ENCODE results near the gene CITED1.

CITED1 gene

GRCh38 chrX:72308566-72309296 is 3.0 kb upstream of the CITED1 start:
- no peak for DNase-seq (ENCODE audit: low spot score)

- DNase-seq (ENCODE audit: low spot score), result no peak
These were observed 2.5 kb upstream of the CITED1 start for GRCh38 chrX:72308209-72308565.

- DNase-seq (ENCODE audit: low spot score), result no peak
These were observed 1.9 kb upstream of the CITED1 start for GRCh38 chrX:72307646-72308051.

- peak; percentile 31 for DNase-seq (ENCODE audit: low spot score)
These were observed 1.3 kb upstream of the CITED1 start for GRCh38 chrX:72306851-72307645.

- DNase-seq (ENCODE audit: low spot score), result no peak
These were observed 529 bp upstream of the CITED1 start for GRCh38 chrX:72306085-72306801.

GRCh38 chrX:72304877-72305276 is 837 bp downstream of the CITED1 start:
- no peak for DNase-seq (ENCODE audit: low spot score)

GRCh38 chrX:72301781-72302180 is 3.9 kb downstream of the CITED1 start:
- no peak for DNase-seq (ENCODE audit: low spot score)

GRCh38 chrX:72299891-72300630 is 5.7 kb downstream of the CITED1 start:
- no peak for DNase-seq (ENCODE audit: low spot score)

- no peak for DNase-seq (ENCODE audit: low spot score)
These were observed 7.6 kb downstream of the CITED1 start for GRCh38 chrX:72297953-72298730.

GRCh38 chrX:72296991-72297390 is 8.7 kb downstream of the CITED1 start:
- DNase-seq (ENCODE audit: low spot score), result no peak

- DNase-seq (ENCODE audit: low spot score), result no peak
These were observed 10.0 kb downstream of the CITED1 start for GRCh38 chrX:72295745-72296144.

- DNase-seq (ENCODE audit: low spot score), result no peak
These were observed 11.2 kb downstream of the CITED1 start for GRCh38 chrX:72294497-72294896.

- DNase-seq (ENCODE audit: low spot score), result no peak
These were observed 23.4 kb downstream of the CITED1 start for GRCh38 chrX:72282302-72282701.

- no peak for DNase-seq (ENCODE audit: low spot score)
These were observed 25.3 kb downstream of the CITED1 start for GRCh38 chrX:72280321-72280845.

GRCh38 chrX:72276478-72276953 is 29.2 kb downstream of the CITED1 start:
- no peak for DNase-seq (ENCODE audit: low spot score)

- no peak for DNase-seq (ENCODE audit: low spot score)
These were observed 31.2 kb downstream of the CITED1 start for GRCh38 chrX:72274526-72274925.

- no peak for DNase-seq (ENCODE audit: low spot score)
These were observed 32.0 kb downstream of the CITED1 start for GRCh38 chrX:72273718-72274117.

- no peak for DNase-seq (ENCODE audit: low spot score)
These were observed 32.8 kb downstream of the CITED1 start for GRCh38 chrX:72272868-72273267.

GRCh38 chrX:72271812-72272211 is 33.9 kb downstream of the CITED1 start:
- DNase-seq (ENCODE audit: low spot score), result no peak

GRCh38 chrX:72271091-72271788 is 34.5 kb downstream of the CITED1 start:
- DNase-seq (ENCODE audit: low spot score), result no peak
